ENCODE measurements around the gene FHOD3.

Gene FHOD3

GRCh38 chr18:36672437-36673344, 375.2 kb downstream of the FHOD3 start:
- CTCF ChIA-PET = interaction anchor here (0.6 kb wide), 1 partner anchor 508 kb away, joined by 3 read pairs; no protein-coding TSS in a partner anchor

More at GRCh38 chr18:36672437-36673344, 375.2 kb downstream of the FHOD3 start:
- POLR2A ChIA-PET = no interaction called here
- Histone ChIP-seq H3K4me1 (ENCODE audit: control insufficient read depth, insufficient read depth, low read length) (no peaks in the 10 kb centered on the region; the same call in 1 of the 2 replicates), H3K36me3 (ENCODE audit: control insufficient read depth in 2 of 2, insufficient read depth in 1 of 2, low read length in 2 of 2) (no peaks in the 10 kb centered on the region; a peak in 1 of 3 replicates), H3K9me3 (ENCODE audit: control insufficient read depth, insufficient read depth, low read depth, low read length) (no peaks in the 10 kb centered on the region), H3K27ac (ENCODE audit: extremely low read depth, low read depth, low read length) (no peak overlapping the region; the same call in 1 of the 2 replicates), H3K4me3 (ENCODE audit: low read depth, low read length) (no peak overlapping the region)
- TF ChIP-seq FEZF1 (tag by site-specific recombination; IDR thresholded peaks at IDR 0.05) (peak; percentile 82), ZNF335 (tag by site-specific recombination; conservative IDR thresholded peaks at IDR 0.05) (no peak), TSHZ1 (tag by site-specific recombination; IDR thresholded peaks at IDR 0.05; ENCODE audit: borderline replicate concordance) (no peak), ZNF830 (tag by site-specific recombination; IDR thresholded peaks at IDR 0.05; ENCODE audit: low read depth) (no peak), ZNF292 (tag by site-specific recombination; IDR thresholded peaks at IDR 0.05; ENCODE audit: borderline replicate concordance, low read depth) (no peak), ZNF138 (tag by site-specific recombination; IDR thresholded peaks at IDR 0.05; ENCODE audit: borderline replicate concordance) (no peak), KLF16 (tag by site-specific recombination; IDR thresholded peaks at IDR 0.05) (no peak), TRIM28 (IDR thresholded peaks at IDR 0.05; ENCODE audit: borderline replicate concordance, low read length) (peak; percentile 85), ZSCAN30 (tag by site-specific recombination; IDR thresholded peaks at IDR 0.05) (0 out of 2 replicates have a peak, but pooled peaks have one; percentile 13), ZNF664 (tag by site-specific recombination; IDR thresholded peaks at IDR 0.05) (no peak), ZNF624 (tag by site-specific recombination; IDR thresholded peaks at IDR 0.05) (no peak), ZFHX2 (tag by site-specific recombination; conservative IDR thresholded peaks at IDR 0.05) (no peak), ZEB2 (tag by site-specific recombination; IDR thresholded peaks at IDR 0.05) (peak; percentile 29; the same call in 1 of the 2 replicates), HOXA7 (CRISPR knock-in tag; IDR thresholded peaks at IDR 0.05; ENCODE audit: borderline replicate concordance) (no peak), PRDM1 (tag by site-specific recombination; IDR thresholded peaks at IDR 0.05) (no peak), TCF7L2 (IDR thresholded peaks at IDR 0.05; ENCODE audit: borderline replicate concordance, low read depth, low read length) (peak; percentile 49; the same call in 1 of the 2 replicates), SP2 (tag by site-specific recombination; IDR thresholded peaks at IDR 0.05) (no peak), OSR2 (tag by site-specific recombination; IDR thresholded peaks at IDR 0.05) (no peak)
- TF ChIP-seq, protein P1, sequence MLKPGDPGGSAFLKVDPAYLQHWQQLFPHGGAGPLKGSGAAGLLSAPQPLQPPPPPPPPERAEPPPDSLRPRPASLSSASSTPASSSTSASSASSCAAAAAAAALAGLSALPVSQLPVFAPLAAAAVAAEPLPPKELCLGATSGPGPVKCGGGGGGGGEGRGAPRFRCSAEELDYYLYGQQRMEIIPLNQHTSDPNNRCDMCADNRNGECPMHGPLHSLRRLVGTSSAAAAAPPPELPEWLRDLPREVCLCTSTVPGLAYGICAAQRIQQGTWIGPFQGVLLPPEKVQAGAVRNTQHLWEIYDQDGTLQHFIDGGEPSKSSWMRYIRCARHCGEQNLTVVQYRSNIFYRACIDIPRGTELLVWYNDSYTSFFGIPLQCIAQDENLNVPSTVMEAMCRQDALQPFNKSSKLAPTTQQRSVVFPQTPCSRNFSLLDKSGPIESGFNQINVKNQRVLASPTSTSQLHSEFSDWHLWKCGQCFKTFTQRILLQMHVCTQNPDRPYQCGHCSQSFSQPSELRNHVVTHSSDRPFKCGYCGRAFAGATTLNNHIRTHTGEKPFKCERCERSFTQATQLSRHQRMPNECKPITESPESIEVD (tag by site-specific recombination; IDR thresholded peaks at IDR 0.05) = peak; percentile 38; the same call in 1 of the 2 replicates
- TF ChIP-seq, protein P2, sequence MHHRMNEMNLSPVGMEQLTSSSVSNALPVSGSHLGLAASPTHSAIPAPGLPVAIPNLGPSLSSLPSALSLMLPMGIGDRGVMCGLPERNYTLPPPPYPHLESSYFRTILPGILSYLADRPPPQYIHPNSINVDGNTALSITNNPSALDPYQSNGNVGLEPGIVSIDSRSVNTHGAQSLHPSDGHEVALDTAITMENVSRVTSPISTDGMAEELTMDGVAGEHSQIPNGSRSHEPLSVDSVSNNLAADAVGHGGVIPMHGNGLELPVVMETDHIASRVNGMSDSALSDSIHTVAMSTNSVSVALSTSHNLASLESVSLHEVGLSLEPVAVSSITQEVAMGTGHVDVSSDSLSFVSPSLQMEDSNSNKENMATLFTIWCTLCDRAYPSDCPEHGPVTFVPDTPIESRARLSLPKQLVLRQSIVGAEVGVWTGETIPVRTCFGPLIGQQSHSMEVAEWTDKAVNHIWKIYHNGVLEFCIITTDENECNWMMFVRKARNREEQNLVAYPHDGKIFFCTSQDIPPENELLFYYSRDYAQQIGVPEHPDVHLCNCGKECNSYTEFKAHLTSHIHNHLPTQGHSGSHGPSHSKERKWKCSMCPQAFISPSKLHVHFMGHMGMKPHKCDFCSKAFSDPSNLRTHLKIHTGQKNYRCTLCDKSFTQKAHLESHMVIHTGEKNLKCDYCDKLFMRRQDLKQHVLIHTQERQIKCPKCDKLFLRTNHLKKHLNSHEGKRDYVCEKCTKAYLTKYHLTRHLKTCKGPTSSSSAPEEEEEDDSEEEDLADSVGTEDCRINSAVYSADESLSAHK (tag by site-specific recombination; IDR thresholded peaks at IDR 0.05) = no peak
- TF ChIP-seq, protein P3, sequence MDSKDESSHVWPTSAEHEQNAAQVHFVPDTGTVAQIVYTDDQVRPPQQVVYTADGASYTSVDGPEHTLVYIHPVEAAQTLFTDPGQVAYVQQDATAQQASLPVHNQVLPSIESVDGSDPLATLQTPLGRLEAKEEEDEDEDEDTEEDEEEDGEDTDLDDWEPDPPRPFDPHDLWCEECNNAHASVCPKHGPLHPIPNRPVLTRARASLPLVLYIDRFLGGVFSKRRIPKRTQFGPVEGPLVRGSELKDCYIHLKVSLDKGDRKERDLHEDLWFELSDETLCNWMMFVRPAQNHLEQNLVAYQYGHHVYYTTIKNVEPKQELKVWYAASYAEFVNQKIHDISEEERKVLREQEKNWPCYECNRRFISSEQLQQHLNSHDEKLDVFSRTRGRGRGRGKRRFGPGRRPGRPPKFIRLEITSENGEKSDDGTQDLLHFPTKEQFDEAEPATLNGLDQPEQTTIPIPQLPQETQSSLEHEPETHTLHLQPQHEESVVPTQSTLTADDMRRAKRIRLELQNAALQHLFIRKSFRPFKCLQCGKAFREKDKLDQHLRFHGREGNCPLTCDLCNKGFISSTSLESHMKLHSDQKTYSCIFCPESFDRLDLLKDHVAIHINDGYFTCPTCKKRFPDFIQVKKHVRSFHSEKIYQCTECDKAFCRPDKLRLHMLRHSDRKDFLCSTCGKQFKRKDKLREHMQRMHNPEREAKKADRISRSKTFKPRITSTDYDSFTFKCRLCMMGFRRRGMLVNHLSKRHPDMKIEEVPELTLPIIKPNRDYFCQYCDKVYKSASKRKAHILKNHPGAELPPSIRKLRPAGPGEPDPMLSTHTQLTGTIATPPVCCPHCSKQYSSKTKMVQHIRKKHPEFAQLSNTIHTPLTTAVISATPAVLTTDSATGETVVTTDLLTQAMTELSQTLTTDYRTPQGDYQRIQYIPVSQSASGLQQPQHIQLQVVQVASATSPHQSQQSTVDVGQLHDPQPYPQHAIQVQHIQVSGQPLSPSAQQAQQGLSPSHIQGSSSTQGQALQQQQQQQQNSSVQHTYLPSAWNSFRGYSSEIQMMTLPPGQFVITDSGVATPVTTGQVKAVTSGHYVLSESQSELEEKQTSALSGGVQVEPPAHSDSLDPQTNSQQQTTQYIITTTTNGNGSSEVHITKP (tag by site-specific recombination; IDR thresholded peaks at IDR 0.05) = peak; percentile 17; the same call in 1 of the 2 replicates
